ENCODE data around the gene FAM107B. TPM values are rescaled to one million over a fixed set of nuclear protein-coding genes. Genes with fewer than 3 reads are reported as not detected.
"Not testable (repeated sequence)": the region's sequence is repeated elsewhere in the genome, so short reads cannot be mapped to it uniquely, and the experiment has no call there.

FAM107B gene
- total RNA-seq, 6 experiments from 2014 or later, result 18.7 to 43.8 (median 40.0) TPM

GRCh38 chr10:14664345-14664744, 110.4 kb downstream of the FAM107B start:
- peaks cover 28% of the 10 kb centered on the region for H3K27me3 Mint-ChIP-seq (ENCODE audit: insufficient read depth)
- H3K4me3 Mint-ChIP-seq, result no peak overlapping the region
- no peak overlapping the region for H3K27ac Mint-ChIP-seq
- H3K36me3 Mint-ChIP-seq (ENCODE audit: low read depth), result no peaks in the 10 kb centered on the region
- no peaks in the 10 kb centered on the region; the same call in 1 of the 2 replicates for H3K9me3 Mint-ChIP-seq
- no peak for DNase-seq
- no peak for TF ChIP-seq CTCF (IDR thresholded peaks at IDR 0.05)
- peaks cover under 1% of the 10 kb centered on the region; the same call in 1 of the 2 replicates for H3K4me1 Mint-ChIP-seq (ENCODE audit: low read depth)

GRCh38 chr10:14661818-14662217, 112.9 kb downstream of the FAM107B start:
- H3K27ac Mint-ChIP-seq, result no peak overlapping the region
- TF ChIP-seq CTCF (IDR thresholded peaks at IDR 0.05), result no peak
- no peaks in the 10 kb centered on the region; the same call in 1 of the 2 replicates for H3K9me3 Mint-ChIP-seq
- H3K36me3 Mint-ChIP-seq (ENCODE audit: low read depth), result no peaks in the 10 kb centered on the region
- no peak for DNase-seq
- no peak overlapping the region for H3K4me3 Mint-ChIP-seq
- peaks cover 20% of the 10 kb centered on the region for H3K4me1 Mint-ChIP-seq (ENCODE audit: low read depth)
- H3K27me3 Mint-ChIP-seq (ENCODE audit: insufficient read depth), result peaks cover 23% of the 10 kb centered on the region

DNA sequence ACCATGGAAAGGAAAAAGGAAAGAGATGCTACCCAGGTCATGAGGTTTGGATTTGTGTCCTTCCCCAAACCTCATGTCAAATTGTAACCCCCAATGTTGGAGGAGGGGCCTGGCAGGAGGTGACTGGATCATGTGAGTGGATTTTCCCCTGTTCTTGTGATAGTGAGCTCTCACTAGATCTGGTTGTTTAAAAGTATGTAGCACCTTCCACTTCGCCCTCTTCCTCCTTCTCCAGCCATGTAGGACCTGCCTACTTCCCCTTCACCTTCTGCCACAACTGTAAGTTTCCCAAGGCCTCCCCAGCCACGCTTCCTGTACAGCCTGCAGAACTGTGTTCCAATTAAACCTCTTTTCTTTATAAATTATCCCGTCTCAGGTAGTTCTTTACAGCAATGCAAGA, 113.9 kb downstream of the FAM107B start:
- peaks cover 20% of the 10 kb centered on the region for H3K4me1 Mint-ChIP-seq (ENCODE audit: low read depth)
- H3K27me3 Mint-ChIP-seq (ENCODE audit: insufficient read depth), result peaks cover 27% of the 10 kb centered on the region
- no peak overlapping the region for H3K4me3 Mint-ChIP-seq
- H3K36me3 Mint-ChIP-seq (ENCODE audit: low read depth), result no peaks in the 10 kb centered on the region
- DNase-seq, result no peak
- no peak for TF ChIP-seq CTCF (IDR thresholded peaks at IDR 0.05)
- no peaks in the 10 kb centered on the region for H3K9me3 Mint-ChIP-seq
- H3K27ac Mint-ChIP-seq, result no peak overlapping the region

DNA sequence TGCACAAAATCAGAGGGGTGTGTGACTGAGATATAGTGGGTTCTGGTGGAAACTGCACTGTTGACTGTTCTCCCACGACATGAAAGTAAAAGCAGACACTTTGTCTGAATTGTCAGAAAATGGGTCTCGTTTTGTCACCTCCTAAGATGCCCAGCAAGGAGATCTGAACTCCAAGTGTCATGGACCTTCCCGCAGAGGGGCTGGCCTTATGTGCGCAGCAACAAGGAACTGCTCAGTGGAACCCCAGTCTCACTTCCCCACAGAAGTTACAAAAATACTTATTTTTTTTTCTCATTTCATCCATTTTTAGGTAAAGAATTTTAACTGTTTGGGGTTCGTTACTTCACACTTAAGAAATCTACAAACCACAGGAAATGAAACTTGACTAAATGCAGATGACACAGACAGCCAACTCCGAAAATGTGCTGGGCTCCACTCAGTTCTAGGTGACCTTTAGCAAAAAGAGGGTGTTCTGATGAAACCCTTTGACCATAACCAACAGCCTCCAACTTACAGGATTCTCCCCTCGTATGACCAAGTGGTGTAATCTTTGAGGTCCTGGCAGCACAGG, 115.0 kb downstream of the FAM107B start:
- peaks cover 25% of the 10 kb centered on the region for H3K4me1 Mint-ChIP-seq (ENCODE audit: low read depth)
- no peak for TF ChIP-seq CTCF (IDR thresholded peaks at IDR 0.05)
- no peaks in the 10 kb centered on the region for H3K9me3 Mint-ChIP-seq
- peaks cover 27% of the 10 kb centered on the region for H3K27me3 Mint-ChIP-seq (ENCODE audit: insufficient read depth)
- DNase-seq, result no peak
- H3K4me3 Mint-ChIP-seq, result no peak overlapping the region
- H3K27ac Mint-ChIP-seq, result no peak overlapping the region
- no peaks in the 10 kb centered on the region for H3K36me3 Mint-ChIP-seq (ENCODE audit: low read depth)

DNA sequence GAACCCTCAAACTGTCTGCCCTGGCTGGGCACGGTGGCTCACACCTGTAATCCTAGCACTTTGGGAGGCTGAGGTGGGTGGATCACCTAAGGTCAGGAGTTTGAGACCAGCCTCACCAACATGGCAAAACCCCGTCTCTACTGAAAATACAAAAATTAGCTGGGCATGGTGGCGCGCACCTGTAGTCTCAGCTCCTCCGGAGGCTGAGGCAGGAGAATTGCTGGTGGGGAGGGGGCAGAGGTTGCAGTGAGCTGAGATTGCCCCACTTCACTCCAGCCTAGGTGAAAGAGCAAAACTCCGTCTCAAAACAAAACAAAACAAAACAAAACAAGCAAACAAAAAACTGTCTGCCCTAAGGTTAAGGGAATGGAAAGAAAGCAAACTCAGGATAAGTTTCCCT, 115.6 kb downstream of the FAM107B start:
- not testable (repeated sequence) for H3K36me3 Mint-ChIP-seq (ENCODE audit: low read depth); H3K27ac Mint-ChIP-seq; H3K9me3 Mint-ChIP-seq; DNase-seq; H3K4me3 Mint-ChIP-seq
- H3K4me1 Mint-ChIP-seq (ENCODE audit: low read depth), result peaks cover 31% of the 10 kb centered on the region
- H3K27me3 Mint-ChIP-seq (ENCODE audit: insufficient read depth), result peaks cover 26% of the 10 kb centered on the region

DNA sequence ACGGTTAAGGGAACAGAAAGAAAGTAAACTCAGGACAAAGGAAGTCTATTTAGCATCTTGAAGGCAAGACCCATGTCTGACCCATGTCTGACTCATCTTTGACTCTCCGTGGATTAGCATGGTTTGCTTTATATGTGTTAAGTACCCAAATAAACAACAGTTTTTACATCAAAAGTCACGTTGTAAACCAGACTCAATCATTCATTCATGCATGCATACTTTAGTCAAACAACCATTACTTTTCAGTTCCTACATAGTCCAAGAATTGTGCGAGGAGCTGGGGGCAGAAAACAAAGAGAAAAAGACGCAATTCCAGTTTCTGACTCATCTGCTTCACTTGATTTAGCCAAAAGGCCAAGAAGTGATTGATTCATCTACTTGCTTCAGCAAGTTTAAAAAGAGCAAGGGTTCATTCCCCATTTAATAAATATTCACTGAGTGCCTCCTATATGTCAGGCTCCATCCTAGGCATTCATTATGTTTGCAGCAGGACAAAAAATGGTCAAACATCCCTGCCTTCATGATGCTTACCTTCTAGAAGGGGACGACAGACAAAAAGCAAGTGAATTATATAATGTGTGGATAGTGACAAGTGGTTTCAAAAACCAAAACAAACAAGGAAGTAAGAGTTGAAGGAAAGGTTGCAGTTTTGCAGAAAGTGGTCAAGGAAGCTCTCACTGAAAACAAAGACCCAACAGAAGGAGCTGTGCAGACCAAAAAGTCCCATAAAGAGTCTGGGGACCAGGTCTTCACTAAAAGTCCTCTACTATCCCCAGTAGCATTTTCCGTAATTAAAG, 116.2 kb downstream of the FAM107B start:
- Mint-ChIP-seq H3K36me3 (ENCODE audit: low read depth) (no peaks in the 10 kb centered on the region), H3K27ac (peak overlapping the region; percentile 65), H3K4me3 (peak overlapping the region; percentile 74), H3K9me3 (no peaks in the 10 kb centered on the region), H3K27me3 (ENCODE audit: insufficient read depth) (peaks cover 23% of the 10 kb centered on the region), H3K4me1 (ENCODE audit: low read depth) (peaks cover 37% of the 10 kb centered on the region)
- peak; percentile 74 for DNase-seq
- TF ChIP-seq CTCF (IDR thresholded peaks at IDR 0.05), result no peak
